Measurements from ENCODE around the gene URB1.

- TF ChIP-seq POLR2A (IDR thresholded peaks at IDR 0.05; ENCODE audit: low read length) (no peak), GATA1 (IDR thresholded peaks at IDR 0.05; ENCODE audit: low read depth, low read length) (no peak)
Measured at GRCh38 chr21:32418146-32418545, 25.3 kb upstream of the URB1 start.

Data from erythroblast (primary cell).